ENCODE measurements around the gene HOXB3. TPM values are rescaled to one million over a fixed set of nuclear protein-coding genes. Genes with fewer than 3 reads are reported as not detected.

HOXB3 gene
- total RNA-seq, result 1 to 10 TPM in 1 of 2 experiments, under 1 TPM in 1; 0.47 to 1.2 TPM

DNA sequence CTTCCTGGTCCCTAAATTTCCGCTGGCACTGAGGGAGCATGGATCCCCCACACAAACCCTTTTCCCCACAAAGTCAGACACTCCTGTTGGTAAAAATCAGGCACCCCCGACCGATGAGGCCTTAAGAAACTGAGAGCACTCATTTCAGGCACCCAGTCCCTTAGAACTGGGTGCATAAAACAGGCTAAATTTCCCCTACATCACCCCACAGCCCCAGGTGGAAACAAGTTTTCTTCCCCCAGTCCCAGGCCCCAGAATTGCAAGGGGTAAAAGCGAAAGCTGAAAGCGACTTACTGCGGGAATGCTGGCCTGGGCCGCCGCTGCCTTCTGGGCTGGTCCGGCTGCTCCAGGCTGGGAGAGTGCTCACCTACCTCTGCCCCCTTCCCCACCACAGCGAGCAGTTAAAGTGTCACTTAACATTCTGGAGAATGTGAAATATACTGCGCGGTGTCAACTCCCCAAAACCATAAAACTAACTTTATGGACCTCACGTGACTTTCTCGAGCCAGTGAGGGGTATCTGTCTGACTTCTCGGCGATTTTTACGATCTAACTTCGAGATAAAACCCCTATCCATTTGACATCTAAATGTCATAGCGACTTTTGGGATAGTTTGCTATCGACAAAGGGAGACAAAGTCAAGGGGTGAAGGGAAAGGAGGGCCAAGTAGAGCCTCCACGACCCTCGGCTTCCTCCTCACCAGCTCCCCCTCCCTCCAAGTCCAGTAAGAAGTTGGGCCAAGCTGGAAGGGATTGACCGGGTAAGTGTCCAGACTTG lies at the start of gene HOXB3:
HOXB3 (minus strand) TSS at position 411 of the 776 bp plus-strand sequence. CDS start 37,767 bp downstream, outside the sequence.
- peaks cover 82% of the 10 kb centered on the region for H3K27me3 Mint-ChIP-seq
- intact Hi-C loops (cut with DNase I, micrococcal nuclease), result loop anchor here (5.0 to 10.0 kb wide), 5 partner anchors 328 to 508 kb away; no protein-coding TSS in a partner anchor
- ChIA-PET POLR2A (interaction anchor here (0.6 to 1.6 kb wide), 3 partner anchors 29 to 256 kb away, joined by 3 read pairs; no protein-coding TSS in a partner anchor), CTCF (interaction anchor here (0.7 to 1.9 kb wide), 12 partner anchors 11 to 527 kb away, joined by 3 to 6 read pairs (median 4); no protein-coding TSS in a partner anchor)
- no peak for ATAC-seq
- H3K36me3 Mint-ChIP-seq (ENCODE audit: low read depth), result no peaks in the 10 kb centered on the region
- no peaks in the 10 kb centered on the region for H3K9me3 Mint-ChIP-seq (ENCODE audit: low read depth)
- H3K4me1 Mint-ChIP-seq, result peaks cover 34% of the 10 kb centered on the region
- DNase-seq, result no peak
- H3K27ac Mint-ChIP-seq, result no peak within 1 kb of the TSS
- H3K4me3 Mint-ChIP-seq, result no peak within 1 kb of the TSS

DNA sequence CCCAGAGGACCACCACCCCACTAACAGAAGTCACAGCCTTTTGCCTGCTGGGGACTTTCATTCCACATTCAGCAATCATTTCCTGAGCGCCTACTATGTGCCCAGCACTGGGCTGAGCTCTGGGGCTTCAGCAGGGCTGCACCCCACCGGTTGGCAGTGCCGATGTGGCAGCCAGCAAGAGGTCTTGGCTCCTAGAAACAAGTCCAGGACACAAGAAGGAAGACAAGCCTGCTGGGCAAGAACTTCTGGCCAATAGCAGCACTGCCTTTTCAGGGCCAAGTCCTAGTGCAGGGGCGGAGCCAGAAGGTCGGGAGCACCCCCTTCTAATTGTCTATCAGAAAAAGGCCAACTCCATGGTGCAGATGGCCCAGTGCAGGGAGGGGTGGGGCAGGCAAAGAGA lies 49.1 kb upstream of the HOXB3 start:
- intact Hi-C loops (cut with DNase I, micrococcal nuclease), result no loop called here
- POLR2A ChIA-PET, result interaction anchor here (0.7 kb wide), 1 partner anchor 146 kb away, joined by 3 read pairs; no protein-coding TSS in a partner anchor
- no peak for DNase-seq

DNA sequence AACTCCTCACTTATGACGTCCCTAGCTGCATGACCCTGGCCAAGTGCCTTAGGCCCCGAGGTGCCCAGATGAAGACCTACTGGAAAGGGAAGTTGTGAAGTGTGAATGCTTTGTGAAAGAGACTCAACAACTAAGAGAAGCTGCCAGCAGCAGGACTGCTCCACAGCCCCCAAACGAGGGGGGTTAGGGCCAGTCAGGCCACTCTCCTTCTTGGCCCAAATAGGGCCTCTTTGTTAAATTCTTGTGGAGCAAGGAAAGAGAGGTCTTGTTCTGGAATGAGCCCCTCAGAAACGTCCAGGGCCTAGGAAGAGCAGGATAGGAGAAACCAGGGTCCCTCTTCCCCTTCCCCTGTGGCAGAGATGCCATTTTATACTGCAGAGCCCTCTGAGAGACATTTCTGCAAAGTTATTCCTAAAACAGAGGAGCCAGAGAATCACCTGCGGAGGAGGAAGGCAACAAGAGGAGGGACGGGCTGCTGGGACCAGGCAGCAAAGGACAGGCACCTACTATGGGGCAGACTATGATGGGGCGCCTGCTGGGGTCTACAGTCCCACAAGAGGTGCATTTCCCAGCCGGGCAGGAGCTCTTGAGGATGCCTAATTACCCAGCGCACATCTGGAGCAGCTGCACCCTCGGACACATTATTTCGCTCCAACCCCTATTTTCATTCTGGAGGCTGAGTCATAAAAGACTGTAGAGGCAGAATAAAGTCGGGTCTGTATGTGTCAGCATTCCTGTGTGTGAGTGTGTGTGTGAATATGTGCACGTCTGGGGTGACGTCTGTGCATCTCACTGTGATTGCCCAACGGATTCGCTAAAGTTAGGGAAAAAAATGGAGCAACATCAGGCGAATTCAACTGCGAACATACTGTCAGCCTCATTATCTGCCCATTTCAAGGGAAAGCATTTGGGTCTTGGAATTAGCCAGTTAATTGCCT lies 47.6 kb upstream of the HOXB3 start:
- peaks cover 80% of the 10 kb centered on the region for H3K27me3 Mint-ChIP-seq
- POLR2A ChIA-PET, result no interaction called here
- peaks cover 3% of the 10 kb centered on the region for H3K4me1 Mint-ChIP-seq
- intact Hi-C loops (cut with DNase I, micrococcal nuclease), result no loop called here
- H3K27ac Mint-ChIP-seq, result no peak overlapping the region
- no peak overlapping the region for H3K4me3 Mint-ChIP-seq
- CTCF ChIA-PET, result interaction anchor here (0.6 to 3.5 kb wide), 18 partner anchors 12 to 333 kb away, joined by 3 to 32 read pairs (median 5); partner anchors contain the start of genes HOXB8, HOXB9 and PRAC2
- no peaks in the 10 kb centered on the region for H3K9me3 Mint-ChIP-seq (ENCODE audit: low read depth)
- ATAC-seq, result no peak
- H3K36me3 Mint-ChIP-seq (ENCODE audit: low read depth), result no peaks in the 10 kb centered on the region
- no peak for DNase-seq

More for the DNA sequence above, 49.1 kb upstream of the HOXB3 start:
- no peak for ATAC-seq
- no peaks in the 10 kb centered on the region for H3K36me3 Mint-ChIP-seq (ENCODE audit: low read depth)
- H3K27ac Mint-ChIP-seq, result no peak overlapping the region
- no peaks in the 10 kb centered on the region for H3K9me3 Mint-ChIP-seq (ENCODE audit: low read depth)
- peaks cover 85% of the 10 kb centered on the region for H3K27me3 Mint-ChIP-seq
- H3K4me3 Mint-ChIP-seq, result no peak overlapping the region
- H3K4me1 Mint-ChIP-seq, result peaks cover 3% of the 10 kb centered on the region
- CTCF ChIA-PET, result interaction anchor here (0.7 to 1.9 kb wide), 3 partner anchors 13 to 599 kb away, joined by 3 to 5 read pairs (median 5); partner anchors contain the start of gene HOXB9

DNA sequence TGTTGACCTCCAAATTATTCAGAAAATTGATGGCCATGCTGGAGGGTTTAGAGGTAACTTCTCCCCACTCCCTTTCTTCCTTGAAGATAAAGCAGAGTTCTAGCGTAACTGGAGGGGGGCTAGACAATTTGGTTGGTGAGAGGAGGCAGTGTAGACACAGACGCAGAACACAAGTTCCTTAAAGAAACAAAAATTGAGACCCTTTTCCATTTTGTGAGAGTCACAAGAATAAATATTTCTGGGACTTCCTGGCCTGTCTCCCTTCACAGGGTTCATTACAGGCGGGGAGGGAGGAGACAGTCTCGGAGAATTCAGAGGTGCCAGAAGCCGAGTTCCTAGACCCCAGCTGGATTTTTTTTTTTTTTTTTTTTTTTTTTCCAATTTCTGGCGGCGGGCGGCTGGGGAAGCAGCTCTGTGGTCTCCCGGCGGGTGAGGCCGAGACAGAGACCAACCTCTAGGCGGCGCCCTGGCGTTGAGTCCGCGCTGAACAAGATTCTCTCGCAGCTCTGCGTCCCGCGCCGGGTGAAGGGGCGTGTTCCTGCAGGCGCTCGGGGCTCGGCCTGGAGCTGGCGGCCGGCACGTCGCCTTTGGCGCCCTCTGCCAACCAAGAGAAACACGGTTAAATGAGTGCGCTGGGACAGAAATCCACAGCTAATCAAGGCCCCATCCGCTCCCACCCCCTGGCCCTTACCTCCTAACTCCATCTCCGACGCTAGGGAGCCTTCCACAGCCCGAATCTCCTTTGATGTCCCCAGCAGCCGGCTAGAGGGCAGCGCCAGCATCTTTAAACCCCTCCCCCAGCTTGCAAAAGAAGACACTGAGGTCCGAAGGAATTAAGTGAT lies 46.4 kb upstream of the HOXB3 start:
- H3K36me3 Mint-ChIP-seq (ENCODE audit: low read depth), result no peaks in the 10 kb centered on the region
- intact Hi-C loops (cut with DNase I, micrococcal nuclease), result no loop called here
- POLR2A ChIA-PET, result interaction anchor here (0.5 to 1.1 kb wide), 4 partner anchors 11 to 955 kb away, joined by 3 to 6 read pairs (median 4); no protein-coding TSS in a partner anchor
- no peaks in the 10 kb centered on the region for H3K4me1 Mint-ChIP-seq
- ATAC-seq (peak; percentile 95), DNase-seq (peak; percentile 91)
- no peak overlapping the region for H3K27ac Mint-ChIP-seq
- H3K9me3 Mint-ChIP-seq (ENCODE audit: low read depth), result no peaks in the 10 kb centered on the region
- CTCF ChIA-PET, result interaction anchor here (0.5 to 3.5 kb wide), 34 partner anchors 11 to 554 kb away, joined by 3 to 32 read pairs (median 4); partner anchors contain the start of genes HOXB13, HOXB5, HOXB8 and HOXB9
- H3K4me3 Mint-ChIP-seq, result no peak overlapping the region
- peaks cover 74% of the 10 kb centered on the region for H3K27me3 Mint-ChIP-seq

DNA sequence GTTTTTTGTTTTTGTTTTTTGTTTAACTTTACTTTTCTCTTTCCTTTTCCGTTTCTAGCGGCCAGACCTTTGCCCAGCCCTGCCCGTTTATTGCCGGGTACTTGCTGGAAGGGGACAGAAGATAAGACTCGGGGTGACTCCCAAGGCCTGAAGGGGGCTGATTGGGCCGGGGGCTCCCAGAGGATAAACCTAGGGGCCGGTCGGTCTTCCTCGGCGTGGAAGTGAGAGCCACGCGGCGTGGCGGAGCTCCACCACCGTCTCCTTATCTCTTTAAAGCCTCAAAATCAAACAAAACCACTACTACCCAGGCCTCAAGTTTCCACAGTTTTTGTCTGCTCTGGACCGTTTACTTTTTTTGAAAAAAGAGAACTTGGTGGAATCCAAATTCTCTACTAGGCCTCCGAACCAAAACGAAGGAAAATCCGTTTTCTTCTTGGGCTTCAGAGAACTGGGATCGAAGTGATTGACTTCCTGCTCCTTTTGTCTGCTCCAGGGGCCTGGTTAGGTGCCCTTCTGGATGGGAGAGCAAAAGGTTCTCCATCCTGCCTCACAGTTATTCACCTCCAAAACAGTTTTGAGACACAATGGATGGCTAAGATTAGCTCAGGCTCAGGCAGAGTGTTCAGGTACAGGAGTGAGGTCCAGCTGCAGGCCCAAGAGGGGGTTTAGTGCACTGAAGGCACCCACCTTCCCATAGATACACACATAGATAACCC lies 44.6 kb upstream of the HOXB3 start:
- H3K36me3 Mint-ChIP-seq (ENCODE audit: low read depth), result no peaks in the 10 kb centered on the region
- intact Hi-C loops (cut with DNase I, micrococcal nuclease), result no loop called here
- no peaks in the 10 kb centered on the region for H3K4me1 Mint-ChIP-seq
- ATAC-seq, result no peak
- CTCF ChIA-PET, result interaction anchor here (0.6 to 3.5 kb wide), 9 partner anchors 10 to 678 kb away, joined by 3 to 32 read pairs (median 3); partner anchors contain the start of gene HOXB9
- peak overlapping the region; percentile 49 for H3K4me3 Mint-ChIP-seq
- DNase-seq, result no peak
- H3K9me3 Mint-ChIP-seq (ENCODE audit: low read depth), result no peaks in the 10 kb centered on the region
- POLR2A ChIA-PET, result interaction anchor here (0.7 kb wide), 1 partner anchor 741 kb away, joined by 3 read pairs; no protein-coding TSS in a partner anchor
- H3K27ac Mint-ChIP-seq, result no peak overlapping the region
- H3K27me3 Mint-ChIP-seq, result peaks cover 72% of the 10 kb centered on the region

DNA sequence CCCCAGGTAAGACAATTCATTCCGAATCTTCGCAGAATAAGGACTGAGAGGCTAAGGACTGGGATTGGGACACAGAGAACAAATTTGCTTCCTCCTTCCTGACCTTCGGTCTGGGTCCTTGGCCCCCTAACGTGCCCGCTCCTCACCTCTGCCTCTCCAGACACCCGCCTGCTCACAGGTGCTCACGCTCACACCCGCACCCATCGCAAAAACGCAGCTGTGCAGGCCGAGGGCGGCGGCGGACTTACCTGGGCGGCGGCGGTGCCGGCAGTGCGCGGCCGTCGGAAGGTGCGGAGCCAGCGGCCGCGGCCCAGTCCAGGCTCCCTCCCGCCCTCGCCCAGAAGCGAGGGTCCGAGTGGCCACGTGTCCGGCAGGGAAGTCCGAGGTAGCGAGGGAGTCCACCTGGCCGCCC lies 43.2 kb upstream of the HOXB3 start:
- Mint-ChIP-seq H3K4me3 (peak overlapping the region; percentile 49), H3K27ac (no peak overlapping the region), H3K27me3 (peaks cover 76% of the 10 kb centered on the region), H3K36me3 (ENCODE audit: low read depth) (no peaks in the 10 kb centered on the region), H3K4me1 (no peaks in the 10 kb centered on the region), H3K9me3 (ENCODE audit: low read depth) (no peaks in the 10 kb centered on the region)
- DNase-seq (no peak), ATAC-seq (no peak)
- ChIA-PET CTCF (interaction anchor here (0.7 to 2.5 kb wide), 5 partner anchors 9 to 325 kb away, joined by 3 to 12 read pairs (median 5); no protein-coding TSS in a partner anchor), POLR2A (no interaction called here)
- intact Hi-C loops (cut with DNase I, micrococcal nuclease), result no loop called here

DNA sequence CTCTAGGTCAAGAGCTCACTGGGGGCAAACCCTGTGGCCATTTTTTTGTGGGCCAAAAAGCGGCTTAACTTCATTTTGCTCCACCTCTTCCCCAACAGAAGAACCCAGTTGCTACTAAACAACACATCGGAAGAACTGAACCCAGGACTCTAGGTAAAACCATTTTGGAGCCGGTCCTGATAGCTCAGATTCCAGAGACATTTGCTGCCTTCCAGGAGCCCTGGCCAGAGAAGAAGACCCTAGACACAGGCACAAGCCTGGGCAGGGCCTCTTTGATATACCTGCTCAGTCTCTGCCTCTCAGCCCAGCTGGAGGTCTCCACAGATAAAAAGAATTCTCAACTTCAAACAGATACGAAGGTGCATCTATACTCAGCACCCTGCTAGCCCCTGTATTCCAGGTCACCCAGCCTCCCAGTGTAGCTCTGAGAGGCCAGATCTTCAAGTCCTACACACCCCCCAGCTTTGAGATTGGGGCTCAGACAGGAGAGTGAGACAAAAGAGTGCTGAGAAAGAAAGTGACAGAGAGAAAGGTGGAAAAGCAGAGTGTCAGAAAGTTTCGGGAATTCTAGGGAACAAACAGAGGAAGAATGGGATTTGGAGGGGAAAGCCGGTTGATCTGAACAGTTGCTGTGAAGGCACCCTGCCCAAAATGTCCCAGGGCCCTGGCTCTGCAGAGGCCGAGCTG lies 42.7 kb upstream of the HOXB3 start:
- no peaks in the 10 kb centered on the region for H3K4me1 Mint-ChIP-seq
- no peak overlapping the region for H3K27ac Mint-ChIP-seq
- ATAC-seq, result no peak
- CTCF ChIA-PET, result interaction anchor here (0.7 to 2.5 kb wide), 7 partner anchors 9 to 324 kb away, joined by 3 to 12 read pairs (median 5); no protein-coding TSS in a partner anchor
- H3K27me3 Mint-ChIP-seq, result peaks cover 76% of the 10 kb centered on the region
- intact Hi-C loops (cut with DNase I, micrococcal nuclease), result no loop called here
- peak overlapping the region; percentile 38 for H3K4me3 Mint-ChIP-seq
- H3K36me3 Mint-ChIP-seq (ENCODE audit: low read depth), result no peaks in the 10 kb centered on the region
- POLR2A ChIA-PET, result no interaction called here
- no peak for DNase-seq
- no peaks in the 10 kb centered on the region for H3K9me3 Mint-ChIP-seq (ENCODE audit: low read depth)

DNA sequence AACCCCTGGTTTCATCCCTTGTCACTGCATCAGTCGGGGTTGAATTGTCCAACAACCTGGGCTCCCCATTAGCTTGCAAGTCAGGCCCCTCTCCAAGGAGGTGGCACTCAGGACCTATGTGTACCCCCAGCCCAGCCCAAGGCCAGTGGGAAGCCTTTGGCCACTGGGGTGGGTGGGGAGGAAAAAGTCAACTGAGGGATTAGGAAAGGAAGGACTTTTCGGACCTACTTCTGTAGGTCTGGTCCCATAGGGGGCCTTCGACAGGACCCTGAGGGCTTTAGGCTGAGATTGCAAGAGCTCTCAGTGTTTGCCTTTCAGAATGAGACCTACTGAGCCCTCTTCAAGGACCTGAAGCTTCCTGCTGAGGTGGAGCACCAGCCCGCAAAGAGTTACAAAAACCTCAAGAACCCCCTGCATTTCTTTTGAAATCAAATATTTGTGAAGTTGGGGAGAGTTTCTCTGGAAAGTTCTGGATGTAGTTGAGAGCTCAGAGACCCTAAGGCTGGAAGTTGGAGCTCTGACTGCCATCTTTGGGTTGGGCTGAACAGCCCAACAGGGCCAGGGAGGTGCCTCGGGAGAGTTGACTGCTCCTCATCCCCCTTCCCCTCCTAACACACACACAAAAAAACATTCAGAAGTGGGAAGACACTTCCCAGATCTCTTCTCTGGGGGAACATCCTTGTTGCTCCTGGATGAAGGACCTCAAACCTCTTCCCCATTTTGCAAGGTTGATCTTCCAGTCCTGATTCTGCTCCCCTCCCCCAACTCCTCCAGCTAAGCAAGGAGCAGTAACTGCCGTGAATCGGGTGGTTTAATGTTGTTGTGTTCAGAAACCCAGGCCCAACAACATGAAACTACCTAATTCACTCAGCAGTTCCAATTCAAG lies 41.9 kb upstream of the HOXB3 start:
- peaks cover 76% of the 10 kb centered on the region for H3K27me3 Mint-ChIP-seq
- intact Hi-C loops (cut with DNase I, micrococcal nuclease), result no loop called here
- no peak for ATAC-seq
- H3K27ac Mint-ChIP-seq, result no peak overlapping the region
- ChIA-PET CTCF (interaction anchor here (0.6 to 2.5 kb wide), 7 partner anchors 8 to 280 kb away, joined by 3 to 12 read pairs (median 5); no protein-coding TSS in a partner anchor), POLR2A (no interaction called here)
- H3K36me3 Mint-ChIP-seq (ENCODE audit: low read depth), result no peaks in the 10 kb centered on the region
- no peak for DNase-seq
- H3K4me3 Mint-ChIP-seq, result no peak overlapping the region
- H3K9me3 Mint-ChIP-seq (ENCODE audit: low read depth), result no peaks in the 10 kb centered on the region
- peaks cover 2% of the 10 kb centered on the region for H3K4me1 Mint-ChIP-seq
